Activated naive CD4-positive, alpha-beta T cell treated with anti-CD3 and anti-CD28 coated beads, Interleukin-2, amount 50 U/mL, for 72 hours (primary cell): Measurements from ENCODE around the gene OR2Z1. TPM values are rescaled to one million over a fixed set of nuclear protein-coding genes. Genes with fewer than 3 reads are reported as not detected.
A peak's percentile ranks its signal among the peaks of the same experiment; 100 is the strongest.

Source experiments
- ATAC-seq, 2 donors: fragments of 150-1000 bp; cut with Tn5 transposase; 2 replicates each; pipeline ENCODE4 v1.10.0; 2021; ENCODE audit warnings: mild to moderate bottlenecking in 2 of 2, moderate library complexity in 2 of 2
- DNase-seq, 2 donors: peaks; one replicate each; pipeline ENCODE4 v3.0.0; 2021 to 2022; ENCODE audit warnings: low spot score in 2 of 2
- H3K27ac Mint-ChIP-seq, 2 donors: one replicate each; pipeline ENCODE4 v1.8.0; 2022; ENCODE audit warnings: mild to moderate bottlenecking in 2 of 2, mixed read lengths in 2 of 2
- H3K36me3 Mint-ChIP-seq, 2 donors: one replicate each; pipeline ENCODE4 v1.8.0; 2022; ENCODE audit warnings: mixed read lengths in 2 of 2
- H3K9me3 Mint-ChIP-seq, 2 donors: one replicate each; pipeline ENCODE4 v1.8.0; 2022; ENCODE audit warnings: mixed read lengths in 2 of 2
- total RNA-seq, 2 donors: library from RNA; stranded (reverse); gene quantifications; one replicate each; pipeline ENCODE4 v1.2.3, GENCODE V29; 2022

The OR2Z1 gene, protein sequence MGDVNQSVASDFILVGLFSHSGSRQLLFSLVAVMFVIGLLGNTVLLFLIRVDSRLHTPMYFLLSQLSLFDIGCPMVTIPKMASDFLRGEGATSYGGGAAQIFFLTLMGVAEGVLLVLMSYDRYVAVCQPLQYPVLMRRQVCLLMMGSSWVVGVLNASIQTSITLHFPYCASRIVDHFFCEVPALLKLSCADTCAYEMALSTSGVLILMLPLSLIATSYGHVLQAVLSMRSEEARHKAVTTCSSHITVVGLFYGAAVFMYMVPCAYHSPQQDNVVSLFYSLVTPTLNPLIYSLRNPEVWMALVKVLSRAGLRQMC
- total RNA-seq = not detected

DNA sequence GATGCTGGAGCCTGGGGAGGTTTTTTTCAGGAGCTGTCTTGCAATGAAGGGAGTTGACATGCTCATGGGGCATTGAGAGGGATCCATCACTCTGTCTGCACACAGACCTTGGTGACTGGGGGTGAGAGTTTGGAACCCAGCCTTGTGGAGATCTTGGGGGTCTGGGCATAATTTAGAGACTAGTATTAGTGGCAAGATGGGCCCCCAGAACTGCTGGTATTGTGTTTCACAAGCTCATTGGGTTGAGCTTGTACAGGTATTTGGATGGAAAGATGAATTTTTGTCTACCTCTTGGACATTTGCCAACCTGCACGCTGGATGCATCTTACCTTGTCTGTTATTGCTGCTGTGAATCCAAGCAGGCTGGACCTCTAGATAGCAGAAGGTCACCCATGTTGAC is at the start of gene OR2Z1:
Gene OR2Z1, plus strand, starts transcription at position 301 of the 400 bp plus-strand sequence. CDS start 9,395 bp downstream, outside the sequence.
- Mint-ChIP-seq H3K27ac (no peak within 1 kb of the TSS), H3K36me3 (peaks cover 4 to 5% of the 10 kb centered on the region in 2 donors)
- ATAC-seq = no peak

DNA sequence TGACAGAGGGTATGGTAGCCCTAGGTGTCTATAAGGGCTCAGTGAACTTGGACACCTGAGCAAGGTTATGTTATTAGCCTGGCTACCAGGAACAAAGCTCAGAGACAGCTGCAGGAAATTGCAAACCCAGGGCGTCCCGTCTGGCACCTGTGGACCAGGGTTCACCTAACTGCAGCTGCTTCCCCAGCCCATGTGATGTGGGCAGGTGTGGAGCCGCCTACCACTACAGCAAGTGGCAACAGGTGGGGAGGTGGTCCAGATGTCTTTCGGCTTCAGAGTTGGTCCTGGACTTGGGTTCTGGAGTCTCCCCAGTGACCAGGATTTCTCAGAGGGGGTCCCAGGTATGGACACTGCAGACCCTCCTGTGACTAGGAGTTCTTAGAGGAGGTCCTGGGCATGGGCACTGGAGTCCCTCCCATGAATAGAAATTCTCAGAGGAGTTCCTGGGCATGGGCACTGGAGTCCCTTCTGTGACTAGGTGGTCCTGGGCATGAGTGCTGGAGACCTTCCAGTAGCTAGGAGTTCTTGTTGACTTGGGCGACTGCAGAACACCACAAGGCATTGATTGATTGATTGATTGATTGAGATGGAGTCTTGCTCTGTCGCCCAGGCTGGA is 48.0 kb upstream of the OR2Z1 start:
- H3K9me3 Mint-ChIP-seq = peaks cover 10 to 12% of the 10 kb centered on the region in 2 donors
- ATAC-seq = no peak
- no peaks in the 10 kb centered on the region for H3K36me3 Mint-ChIP-seq
- DNase-seq = no peak
- H3K27ac Mint-ChIP-seq = no peak overlapping the region

More for the DNA sequence above, at the start of gene OR2Z1:
- peaks cover 3 to 9% of the 10 kb centered on the region in 2 donors for H3K9me3 Mint-ChIP-seq
- DNase-seq = no peak

DNA sequence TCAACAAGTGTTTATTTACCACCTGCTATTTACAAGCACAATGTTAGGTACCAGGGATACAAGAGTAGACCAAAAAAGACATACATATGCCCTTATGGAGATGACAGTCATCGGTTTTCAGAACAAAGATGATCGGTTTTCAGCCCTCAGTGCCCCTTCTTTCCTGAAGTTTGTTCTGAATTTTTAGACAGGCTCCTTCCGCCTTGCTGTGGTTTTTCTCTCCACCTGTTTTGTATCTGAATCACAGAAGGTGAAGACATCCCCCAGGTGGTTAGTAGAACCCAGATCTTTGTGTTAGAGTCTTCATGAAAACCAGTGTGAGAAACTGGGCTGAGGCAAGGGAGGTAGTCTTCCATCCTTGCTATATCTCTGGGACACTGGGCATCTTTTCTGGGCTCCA is 46.4 kb upstream of the OR2Z1 start:
- ATAC-seq = no peak
- H3K9me3 Mint-ChIP-seq = peaks cover 13 to 15% of the 10 kb centered on the region in 2 donors
- H3K27ac Mint-ChIP-seq = no peak overlapping the region
- H3K36me3 Mint-ChIP-seq = no peaks in the 10 kb centered on the region
- no peak for DNase-seq

DNA sequence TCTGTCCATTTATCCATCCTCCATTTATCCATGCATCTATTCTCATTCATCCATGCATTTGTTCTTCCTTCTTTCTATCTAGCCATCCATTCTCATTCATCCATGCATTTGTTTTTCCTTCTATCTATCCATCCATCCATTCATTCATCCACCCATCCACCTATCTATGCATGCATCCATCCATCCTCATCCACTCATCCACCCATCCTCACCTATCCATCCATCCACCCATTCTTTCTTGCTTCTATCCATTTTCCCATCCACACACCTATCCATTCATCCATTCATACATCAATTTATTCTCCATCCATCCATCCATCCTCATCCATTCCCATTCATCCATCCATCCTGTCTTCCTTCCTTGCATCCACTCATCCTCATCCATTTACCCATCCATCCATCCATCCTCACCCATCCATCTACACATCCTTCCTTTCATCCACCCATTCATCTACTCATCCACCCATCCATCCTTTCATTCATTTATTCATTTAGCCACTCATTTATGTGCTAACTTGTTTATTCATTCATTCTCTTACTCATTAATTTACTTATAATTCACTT is 43.1 kb upstream of the OR2Z1 start:
- DNase-seq (no peak), ATAC-seq (no peak)
- Mint-ChIP-seq H3K9me3 (peaks cover 15 to 18% of the 10 kb centered on the region in 2 donors), H3K36me3 (no peaks in the 10 kb centered on the region), H3K27ac (no peak overlapping the region)

DNA sequence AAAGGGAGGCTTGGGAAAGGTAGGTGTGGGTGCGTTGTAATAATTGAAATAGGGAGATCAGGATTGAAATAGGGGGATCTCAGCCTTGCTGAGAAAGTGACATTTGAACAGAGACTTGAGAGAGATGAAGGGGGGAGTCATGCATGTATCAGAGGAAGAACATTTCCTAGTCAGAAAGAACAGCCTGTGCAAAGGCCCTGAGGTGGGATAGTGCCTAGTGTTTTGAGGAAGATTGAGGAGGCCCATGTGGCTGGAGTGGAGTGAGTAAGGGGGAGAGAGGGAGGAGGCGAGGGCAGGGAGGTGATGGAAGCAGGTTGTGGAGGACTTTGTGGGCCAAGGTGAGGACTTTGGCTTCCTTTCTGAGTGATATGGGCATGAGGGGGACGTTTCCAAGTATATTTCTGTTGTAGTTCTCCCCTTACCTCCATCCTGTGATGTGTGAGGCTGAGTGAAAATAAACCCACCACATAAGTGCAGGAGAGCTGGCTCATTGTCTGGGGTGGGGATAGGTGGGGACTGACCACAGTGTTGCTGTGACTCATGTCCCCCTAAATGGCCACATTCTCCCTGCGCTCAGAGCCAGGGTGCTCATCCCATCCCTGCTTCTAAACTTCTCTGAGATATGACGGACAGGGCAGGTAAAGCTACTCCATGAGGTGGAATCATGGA is 40.6 kb upstream of the OR2Z1 start:
- no peak for DNase-seq
- Mint-ChIP-seq H3K9me3 (peaks cover 12 to 15% of the 10 kb centered on the region in 2 donors), H3K36me3 (no peaks in the 10 kb centered on the region), H3K27ac (no peak overlapping the region)
- peak in 1 of 2 donors; percentile 44 for ATAC-seq

DNA sequence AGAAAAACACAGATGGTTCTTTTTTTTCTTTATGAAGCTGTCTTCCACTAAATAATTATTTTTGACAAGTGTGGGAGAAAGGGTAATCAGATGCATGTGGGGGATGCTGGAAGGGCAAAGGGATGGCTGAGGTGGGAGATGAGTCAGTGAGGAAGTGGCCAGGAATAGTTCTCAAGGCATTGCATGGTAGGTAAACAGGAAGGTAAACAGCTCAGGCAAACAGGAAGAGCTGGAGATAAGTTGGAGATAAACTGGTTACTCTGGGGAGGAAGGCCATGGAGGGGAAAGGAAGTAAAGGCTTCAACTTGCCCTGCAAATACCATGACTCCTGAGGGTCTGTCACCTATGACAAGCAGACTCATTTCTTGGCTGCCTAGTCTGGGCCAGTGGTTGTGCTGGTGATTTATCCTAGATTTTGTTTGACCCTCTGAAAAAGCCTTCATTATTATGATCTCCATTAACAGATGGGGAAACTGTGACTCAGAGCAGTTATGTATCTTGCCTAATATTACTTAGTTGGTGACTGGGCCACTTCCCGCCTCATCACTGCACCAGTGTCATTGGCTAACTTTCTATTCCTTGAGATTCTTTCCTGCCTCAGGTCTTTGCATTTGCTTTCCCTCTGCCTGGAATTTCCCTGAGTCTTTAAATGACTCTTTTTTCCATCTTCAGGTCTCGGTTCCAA is 39.9 kb upstream of the OR2Z1 start:
- DNase-seq = no peak
- H3K27ac Mint-ChIP-seq = no peak overlapping the region
- ATAC-seq = no peak
- peaks cover 11 to 14% of the 10 kb centered on the region in 2 donors for H3K9me3 Mint-ChIP-seq
- H3K36me3 Mint-ChIP-seq = no peaks in the 10 kb centered on the region

DNA sequence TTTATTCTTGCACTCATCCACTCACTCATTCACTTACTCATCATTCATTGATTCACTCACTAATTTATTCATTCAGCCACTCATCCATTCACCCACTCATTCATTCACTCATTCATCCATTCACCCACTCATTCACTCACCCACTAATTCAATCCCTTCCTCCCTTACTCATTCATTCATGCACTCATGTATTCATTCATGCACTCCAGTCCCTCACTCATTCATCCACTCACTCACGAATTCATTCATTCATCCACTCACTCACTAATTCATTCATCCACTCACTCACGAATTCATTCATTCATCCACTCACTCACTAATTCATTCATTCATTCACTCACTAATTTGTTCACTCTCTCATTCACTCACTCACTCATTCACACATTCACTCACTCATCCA is 39.0 kb upstream of the OR2Z1 start:
- ATAC-seq (peak in 1 of 2 donors; percentile 59), DNase-seq (no peak)
- Mint-ChIP-seq H3K36me3 (no peaks in the 10 kb centered on the region), H3K9me3 (peaks cover 11 to 14% of the 10 kb centered on the region in 2 donors), H3K27ac (no peak overlapping the region)

DNA sequence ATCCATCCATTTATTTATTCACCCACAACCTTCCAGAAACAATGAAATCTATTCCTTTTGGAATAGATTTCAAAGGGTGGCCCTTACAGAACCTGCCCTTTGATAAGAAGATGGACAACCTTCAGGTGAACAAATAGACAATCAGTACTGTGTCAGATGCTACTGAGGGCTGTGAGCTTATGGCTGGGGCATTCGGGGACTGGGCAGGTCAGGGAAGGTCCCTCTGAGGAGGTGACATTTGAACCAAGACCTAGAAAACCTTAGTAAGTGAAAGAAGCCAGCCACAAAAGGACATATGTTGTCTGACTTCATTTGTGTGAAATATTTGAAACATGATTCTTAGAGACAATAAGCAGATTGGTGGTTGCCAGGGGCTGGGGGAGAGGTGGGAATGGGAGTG is 38.5 kb upstream of the OR2Z1 start:
- peaks cover 8 to 12% of the 10 kb centered on the region in 2 donors for H3K9me3 Mint-ChIP-seq
- H3K27ac Mint-ChIP-seq = no peak overlapping the region
- H3K36me3 Mint-ChIP-seq = no peaks in the 10 kb centered on the region
- DNase-seq = no peak
- ATAC-seq = peak in 1 of 2 donors; percentile 51

DNA sequence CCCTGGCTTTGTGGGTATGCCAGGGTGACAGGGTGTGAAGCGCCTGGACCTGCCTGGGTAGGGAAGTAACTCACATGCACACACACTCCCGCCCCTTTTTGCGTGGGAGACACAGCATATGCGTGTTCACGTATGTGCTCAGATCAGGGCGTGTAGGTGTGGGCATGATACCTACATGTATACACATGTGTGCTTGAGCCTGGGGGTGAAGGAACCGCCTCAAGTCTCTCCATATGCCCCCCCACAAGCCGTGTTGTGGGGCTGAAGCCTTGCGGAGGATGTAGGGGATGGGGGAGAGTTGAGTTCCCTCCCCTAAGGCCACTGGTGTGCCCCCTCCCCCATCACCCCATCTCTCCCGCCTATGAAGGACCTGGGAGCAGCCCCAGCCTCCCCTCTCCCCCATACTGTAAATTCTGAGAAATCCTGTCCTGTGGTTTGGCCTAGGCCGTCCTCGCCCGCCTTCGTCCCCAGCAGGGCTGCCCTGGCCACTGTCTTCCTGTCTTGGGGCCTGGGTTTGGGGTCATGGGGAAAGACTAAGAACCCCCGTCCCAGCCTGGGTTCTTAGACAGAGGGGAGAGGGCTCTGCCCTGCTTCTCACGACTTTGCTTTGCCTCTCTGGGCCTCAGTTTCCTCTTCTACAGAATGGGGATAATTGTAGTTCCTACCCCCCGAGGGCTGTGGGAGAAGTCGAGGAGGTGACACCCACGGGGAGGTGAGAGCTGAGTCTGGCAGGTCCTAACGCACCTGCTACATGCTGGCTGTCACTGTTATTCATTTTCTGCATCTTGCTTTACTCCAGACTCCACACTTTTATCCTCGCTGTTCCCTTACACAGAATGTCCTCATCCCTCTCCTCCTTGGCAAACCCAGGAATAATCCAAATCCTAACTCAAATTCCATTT is 37.2 kb upstream of the OR2Z1 start:
- Mint-ChIP-seq H3K27ac (no peak overlapping the region), H3K36me3 (no peaks in the 10 kb centered on the region), H3K9me3 (peaks cover 0 to 5% of the 10 kb centered on the region in 2 donors)
- ATAC-seq (no peak), DNase-seq (no peak)

DNA sequence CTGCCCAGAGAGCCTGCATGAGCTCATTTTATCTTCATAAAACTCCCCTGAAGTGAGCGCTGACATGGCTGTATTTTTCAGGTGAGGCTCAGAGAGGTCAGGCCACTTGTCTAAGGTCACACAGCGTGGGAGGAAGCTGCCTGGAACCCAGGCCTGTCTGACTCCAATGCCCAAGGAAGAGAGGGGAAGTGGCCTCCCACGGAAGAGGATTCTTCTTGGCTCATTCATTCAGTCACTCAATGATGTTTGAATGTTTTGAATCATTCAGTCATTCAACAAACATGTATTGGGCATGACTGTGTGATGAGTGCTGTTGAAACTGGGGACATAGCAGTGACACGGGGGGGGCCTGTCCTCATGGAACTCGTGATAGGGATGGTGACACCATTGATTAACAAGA is 34.9 kb upstream of the OR2Z1 start:
- no peak for ATAC-seq
- Mint-ChIP-seq H3K9me3 (peaks cover 0 to 5% of the 10 kb centered on the region in 2 donors), H3K27ac (peak overlapping the region in 1 of 2 donors; percentile 47), H3K36me3 (no peaks in the 10 kb centered on the region)
- no peak for DNase-seq

DNA sequence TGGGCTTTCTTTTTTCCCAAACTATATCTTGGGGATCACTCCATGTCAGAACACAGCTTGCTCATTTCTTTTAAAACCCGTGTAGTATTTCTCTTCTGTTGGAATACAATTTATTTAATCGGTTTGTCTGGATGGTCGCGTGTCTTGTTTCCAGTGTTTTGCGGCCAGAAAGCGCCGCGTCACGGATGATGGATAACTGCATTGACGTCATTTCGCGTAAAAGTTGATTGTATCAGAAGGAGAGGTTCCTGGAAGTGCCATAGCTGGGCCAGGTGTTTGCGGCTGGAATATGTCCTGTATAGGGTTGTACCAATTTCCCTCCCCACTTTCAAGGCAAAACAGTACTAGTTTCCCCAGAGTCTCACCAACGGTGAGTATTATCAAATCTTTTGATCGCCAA is 32.5 kb upstream of the OR2Z1 start:
- H3K27ac Mint-ChIP-seq = no peak overlapping the region
- no peaks in the 10 kb centered on the region for H3K9me3 Mint-ChIP-seq
- DNase-seq (no peak), ATAC-seq (no peak)
- no peaks in the 10 kb centered on the region for H3K36me3 Mint-ChIP-seq

DNA sequence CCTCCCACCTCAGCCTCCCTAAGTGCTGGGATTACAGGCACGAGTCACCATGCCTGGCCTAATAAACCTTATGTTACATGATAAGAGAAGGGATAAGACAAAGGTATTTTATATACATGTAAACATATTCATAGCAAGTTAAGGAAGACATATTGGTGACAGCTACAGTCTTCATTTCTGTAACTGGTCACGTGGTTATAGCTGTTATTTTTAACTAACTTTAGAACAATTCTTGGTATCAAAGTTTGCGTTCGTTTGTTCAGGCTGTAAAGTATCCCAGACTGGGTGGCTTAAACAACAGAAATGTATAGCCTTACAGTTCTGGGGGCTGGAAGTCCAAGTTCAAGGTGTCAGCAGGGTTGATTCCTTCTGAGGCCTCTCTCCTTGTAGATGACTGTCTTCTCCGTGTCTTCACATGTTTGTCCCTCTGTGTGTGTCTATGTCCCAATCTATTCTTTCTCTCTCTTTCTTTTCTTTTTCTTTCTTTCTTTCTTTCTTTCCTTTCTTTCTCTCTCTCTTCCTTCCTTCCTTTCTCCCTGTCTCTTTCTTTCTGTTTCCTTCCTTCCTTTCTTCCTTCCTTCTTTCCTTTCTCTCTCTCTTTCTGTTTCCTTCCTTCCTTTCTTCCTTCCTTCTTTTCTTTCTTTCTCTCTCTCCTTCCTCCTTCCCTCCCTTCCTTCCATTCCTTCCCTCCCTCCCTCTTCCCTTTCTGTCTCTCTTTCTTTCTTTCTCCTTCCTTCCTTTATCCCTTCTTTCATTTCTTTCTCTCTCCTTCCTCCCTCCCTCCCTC is 30.5 kb upstream of the OR2Z1 start:
- no peak for DNase-seq
- Mint-ChIP-seq H3K9me3 (no peaks in the 10 kb centered on the region), H3K27ac (no peak overlapping the region), H3K36me3 (no peaks in the 10 kb centered on the region)
- ATAC-seq = no peak

DNA sequence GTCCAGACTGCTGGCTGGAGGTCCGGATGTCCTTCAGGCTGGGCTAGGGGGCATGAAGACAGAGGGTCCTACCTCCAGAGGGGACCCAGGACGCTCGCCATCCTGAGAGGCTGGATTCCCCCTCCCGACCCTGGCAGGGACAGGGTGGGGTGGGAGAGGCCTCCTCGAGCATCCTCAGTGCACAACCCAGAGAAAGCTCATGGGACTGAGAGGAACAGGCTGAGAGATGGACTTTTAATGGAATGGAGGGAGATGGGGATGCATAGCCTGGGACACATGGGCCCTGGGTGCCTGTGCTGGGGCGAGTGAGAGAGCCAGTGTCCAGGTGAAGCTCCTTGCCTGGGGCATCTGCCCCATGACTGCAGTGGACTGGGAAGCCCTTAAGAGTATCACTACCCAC is 25.9 kb upstream of the OR2Z1 start:
- H3K36me3 Mint-ChIP-seq = no peaks in the 10 kb centered on the region
- no peak for ATAC-seq
- H3K27ac Mint-ChIP-seq = no peak overlapping the region
- DNase-seq = no peak
- H3K9me3 Mint-ChIP-seq = no peaks in the 10 kb centered on the region

DNA sequence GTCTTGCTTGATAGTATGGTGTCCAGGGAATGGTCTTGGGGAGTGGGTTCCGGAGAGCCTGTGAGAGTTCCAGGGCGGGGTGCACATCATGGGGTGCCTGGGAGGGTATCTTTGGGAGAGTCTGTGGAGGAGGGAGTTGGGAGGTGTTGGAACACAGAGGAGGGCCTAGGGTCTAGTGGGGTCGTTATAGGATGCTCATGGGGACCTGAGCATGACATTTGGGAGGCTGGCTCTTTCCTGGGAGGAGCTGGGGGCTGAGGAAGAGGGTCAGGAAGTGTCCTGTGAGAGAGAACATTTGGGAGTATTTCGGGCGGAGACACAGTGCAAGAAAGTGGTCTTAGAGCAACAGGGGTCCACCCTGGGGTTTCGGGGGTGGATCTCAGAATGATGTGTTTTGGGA is 25.5 kb upstream of the OR2Z1 start:
- no peak for DNase-seq
- H3K27ac Mint-ChIP-seq = no peak overlapping the region
- H3K9me3 Mint-ChIP-seq = no peaks in the 10 kb centered on the region
- no peak for ATAC-seq
- no peaks in the 10 kb centered on the region for H3K36me3 Mint-ChIP-seq

DNA sequence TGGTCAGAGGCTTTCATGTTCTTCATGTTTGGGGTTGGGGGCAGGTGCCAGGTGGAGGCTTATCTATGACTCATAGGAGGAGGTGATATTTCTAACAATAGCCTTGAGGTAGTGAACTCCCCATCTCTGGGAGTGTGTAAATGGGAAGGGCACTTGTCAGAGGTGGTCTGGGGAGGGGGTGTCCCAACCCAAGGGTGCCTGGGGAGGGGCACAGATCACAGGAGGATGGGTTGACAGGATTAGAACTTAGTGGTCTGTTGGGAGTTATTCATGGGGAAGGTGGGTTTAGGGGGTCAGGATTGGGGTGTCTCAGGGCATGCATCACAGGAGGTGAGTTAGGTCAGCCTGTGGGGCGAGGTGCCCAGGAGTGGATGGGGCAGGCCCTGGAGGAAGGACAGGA is 24.4 kb upstream of the OR2Z1 start:
- no peak for DNase-seq
- Mint-ChIP-seq H3K36me3 (no peaks in the 10 kb centered on the region), H3K9me3 (no peaks in the 10 kb centered on the region), H3K27ac (peak overlapping the region in 1 of 2 donors; percentile 39)
- ATAC-seq = peak in 1 of 2 donors; percentile 35
